22Rv1 (cell line): ENCODE data around the gene SERF2.
"Not testable (repeated sequence)": the region's sequence is repeated elsewhere in the genome, so short reads cannot be mapped to it uniquely, and the experiment has no call there.

Source experiments
- H3K27ac ChIP-seq: fragments of 450-650 bp; 2 replicates; pipeline ENCODE4 v1.5.1; 2017
- CTCF ChIP-seq: fragments of 450-650 bp; IDR thresholded peaks from 2 replicates; pipeline ENCODE4 v1.5.1; 2017; ENCODE audit warnings: mild to moderate bottlenecking
- ZFX ChIP-seq: fragments of 450-650 bp; IDR thresholded peaks from 2 replicates; pipeline ENCODE4 v1.6.1; 2017; ENCODE audit warnings: antibody characterized with exemption, borderline replicate concordance

The SERF2 gene

GRCh38 chr15:43826508-43827341 is 34.6 kb downstream of the SERF2 start, which contains the start of gene WDR76:
Gene WDR76 (plus strand): TSS chr15:43827002. CDS start chr15:43827033, 31 bp downstream.
- H3K27ac ChIP-seq = peak within 1 kb of the TSS; percentile 79
- no peak for TF ChIP-seq CTCF
- TF ChIP-seq ZFX = no peak

- TF ChIP-seq CTCF = no peak
- TF ChIP-seq ZFX = no peak
- peak overlapping the region; percentile 79 for H3K27ac ChIP-seq
Observed at GRCh38 chr15:43828061-43828657, 36.0 kb downstream of the SERF2 start.

GRCh38 chr15:43829951-43830540 is 37.9 kb downstream of the SERF2 start:
- H3K27ac ChIP-seq = not testable (repeated sequence)

- H3K27ac ChIP-seq = not testable (repeated sequence)
Observed at GRCh38 chr15:43830691-43831275, 38.7 kb downstream of the SERF2 start.

GRCh38 chr15:43831519-43832052 is 39.5 kb downstream of the SERF2 start:
- H3K27ac ChIP-seq = not testable (repeated sequence)

GRCh38 chr15:43832485-43832884 is 40.4 kb downstream of the SERF2 start:
- H3K27ac ChIP-seq = not testable (repeated sequence)

GRCh38 chr15:43845421-43845820 is 53.3 kb downstream of the SERF2 start:
- no peak overlapping the region for H3K27ac ChIP-seq
- TF ChIP-seq CTCF (no peak), ZFX (no peak)
